ENCODE data around the gene DUOX2. TPM values are rescaled to one million over a fixed set of nuclear protein-coding genes. Genes with fewer than 3 reads are reported as not detected.

DUOX2 gene
- total RNA-seq, 1 experiment from 2014 or later = 0.21 TPM

DNA sequence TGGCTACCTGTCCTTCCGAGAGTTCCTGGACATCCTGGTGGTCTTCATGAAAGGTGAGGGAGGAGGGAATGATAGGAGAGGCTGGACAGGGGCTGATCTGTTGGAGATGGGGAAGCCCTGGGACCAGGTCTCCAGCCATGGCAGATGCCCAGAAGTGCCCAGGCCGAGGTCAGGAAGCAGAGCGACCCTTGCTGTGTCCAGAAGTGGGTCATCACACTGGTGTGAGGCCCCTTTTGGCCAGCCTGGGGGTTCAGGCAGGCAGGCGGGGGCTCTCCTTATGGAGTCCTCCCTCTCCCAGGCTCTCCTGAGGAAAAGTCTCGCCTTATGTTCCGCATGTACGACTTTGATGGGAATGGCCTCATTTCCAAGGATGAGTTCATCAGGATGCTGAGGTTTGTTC lies 33.6 kb upstream of the DUOX2 start:
- BruUV-seq (replicated peaks) = no TSS peak
- intact Hi-C loops (cut with micrococcal nuclease; ENCODE audit: unreplicated experiment) = no loop called here
- H3K9me3 Mint-ChIP-seq (ENCODE audit: low read depth, unreplicated experiment) = no peaks in the 10 kb centered on the region
- peaks cover 6% of the 10 kb centered on the region for H3K36me3 Mint-ChIP-seq (ENCODE audit: insufficient read depth, unreplicated experiment)
- H3K4me3 Mint-ChIP-seq (ENCODE audit: low read depth, unreplicated experiment) = no peak overlapping the region
- CTCF ChIA-PET = interaction anchor here (1.5 kb wide), 1 partner anchor 16 kb away, joined by 4 read pairs; no protein-coding TSS in a partner anchor
- no peaks in the 10 kb centered on the region for H3K27me3 Mint-ChIP-seq (ENCODE audit: unreplicated experiment)
- peaks cover 9% of the 10 kb centered on the region for H3K4me1 Mint-ChIP-seq (ENCODE audit: low read depth, unreplicated experiment)
- no peak for DNase-seq
- no peak for TF ChIP-seq CTCF (IDR thresholded peaks at IDR 0.05; ENCODE audit: unreplicated experiment)
- H3K27ac Mint-ChIP-seq (ENCODE audit: unreplicated experiment) = no peak overlapping the region

- no peak for DNase-seq
- intact Hi-C loops (cut with micrococcal nuclease; ENCODE audit: unreplicated experiment) = no loop called here
- Mint-ChIP-seq H3K9me3 (ENCODE audit: low read depth, unreplicated experiment) (no peaks in the 10 kb centered on the region), H3K4me3 (ENCODE audit: low read depth, unreplicated experiment) (no peak overlapping the region), H3K36me3 (ENCODE audit: insufficient read depth, unreplicated experiment) (no peaks in the 10 kb centered on the region), H3K27ac (ENCODE audit: unreplicated experiment) (no peak overlapping the region), H3K4me1 (ENCODE audit: low read depth, unreplicated experiment) (peaks cover 9% of the 10 kb centered on the region), H3K27me3 (ENCODE audit: unreplicated experiment) (no peaks in the 10 kb centered on the region)
- no TSS peak for BruUV-seq (replicated peaks)
- no peak for TF ChIP-seq CTCF (IDR thresholded peaks at IDR 0.05; ENCODE audit: unreplicated experiment)
- CTCF ChIA-PET = interaction anchor here (1.3 to 1.5 kb wide), 2 partner anchors 17 to 20 kb away, joined by 4 to 5 read pairs; no protein-coding TSS in a partner anchor
These were observed 32.4 kb upstream of the DUOX2 start for GRCh38 chr15:45146405-45146804.

- intact Hi-C loops (cut with micrococcal nuclease; ENCODE audit: unreplicated experiment) = no loop called here
- DNase-seq = no peak
- H3K27me3 Mint-ChIP-seq (ENCODE audit: unreplicated experiment) = no peaks in the 10 kb centered on the region
- no peak overlapping the region for H3K4me3 Mint-ChIP-seq (ENCODE audit: low read depth, unreplicated experiment)
- H3K4me1 Mint-ChIP-seq (ENCODE audit: low read depth, unreplicated experiment) = peaks cover 9% of the 10 kb centered on the region
- H3K36me3 Mint-ChIP-seq (ENCODE audit: insufficient read depth, unreplicated experiment) = no peaks in the 10 kb centered on the region
- no peak for TF ChIP-seq CTCF (IDR thresholded peaks at IDR 0.05; ENCODE audit: unreplicated experiment)
- no TSS peak for BruUV-seq (replicated peaks)
- CTCF ChIA-PET = interaction anchor here (1.3 kb wide), 1 partner anchor 12 kb away, joined by 3 read pairs; no protein-coding TSS in a partner anchor
- no peak overlapping the region for H3K27ac Mint-ChIP-seq (ENCODE audit: unreplicated experiment)
- H3K9me3 Mint-ChIP-seq (ENCODE audit: low read depth, unreplicated experiment) = no peaks in the 10 kb centered on the region
These were observed 30.8 kb upstream of the DUOX2 start for GRCh38 chr15:45144775-45145174.

- BruUV-seq (replicated peaks) = no TSS peak
- no peak for DNase-seq
- Mint-ChIP-seq H3K27me3 (ENCODE audit: unreplicated experiment) (no peaks in the 10 kb centered on the region), H3K36me3 (ENCODE audit: insufficient read depth, unreplicated experiment) (no peaks in the 10 kb centered on the region), H3K9me3 (ENCODE audit: low read depth, unreplicated experiment) (no peaks in the 10 kb centered on the region), H3K27ac (ENCODE audit: unreplicated experiment) (no peak overlapping the region), H3K4me1 (ENCODE audit: low read depth, unreplicated experiment) (peaks cover 9% of the 10 kb centered on the region), H3K4me3 (ENCODE audit: low read depth, unreplicated experiment) (no peak overlapping the region)
- TF ChIP-seq CTCF (IDR thresholded peaks at IDR 0.05; ENCODE audit: unreplicated experiment) = no peak
- CTCF ChIA-PET = interaction anchor here (1.3 kb wide), 1 partner anchor 12 kb away, joined by 3 read pairs; no protein-coding TSS in a partner anchor
- intact Hi-C loops (cut with micrococcal nuclease; ENCODE audit: unreplicated experiment) = no loop called here
These were observed 30.0 kb upstream of the DUOX2 start for GRCh38 chr15:45143946-45144345.
